Liver (tissue), 9 donors: ENCODE data around the gene NRDC. TPM values are rescaled to one million over a fixed set of nuclear protein-coding genes. Genes with fewer than 3 reads are reported as not detected.

Source experiments
- DNase-seq: peaks from one replicate; pipeline ENCODE4 v3.0.0-alpha.2; 2017; ENCODE audit warnings: low spot score
- H3K27ac ChIP-seq, 2 donors: one replicate each; pipeline ENCODE4 v1.7.0; 2013; ENCODE audit warnings: inconsistent platforms in 2 of 2, low read length in 2 of 2, control low read depth in 1 of 2, low read depth in 1 of 2, mild to moderate bottlenecking in 1 of 2
- H3K27me3 ChIP-seq, 4 donors: one replicate each; pipeline versions ENCODE4 v1.6.1 to v1.7.0; 2013; ENCODE audit warnings: low read length in 3 of 4, inconsistent platforms in 1 of 4, mild to moderate bottlenecking in 1 of 4, moderate library complexity in 1 of 4; ENCODE audit not compliant: control insufficient read depth in 4 of 4, insufficient read depth in 4 of 4
- H3K36me3 ChIP-seq, 4 donors: one replicate each; pipeline versions ENCODE4 v1.6.1 to v1.7.0; 2013; ENCODE audit warnings: low read length in 3 of 4, mild to moderate bottlenecking in 3 of 4, low read depth in 1 of 4, moderate library complexity in 1 of 4; ENCODE audit not compliant: control insufficient read depth in 4 of 4, insufficient read depth in 3 of 4
- H3K4me1 ChIP-seq, 4 donors: one replicate each; pipeline versions ENCODE4 v1.6.1 to v1.7.0; 2013; ENCODE audit warnings: low read length in 3 of 4, mild to moderate bottlenecking in 3 of 4, moderate library complexity in 1 of 4; ENCODE audit not compliant: control insufficient read depth in 4 of 4, insufficient read depth in 4 of 4
- H3K4me3 ChIP-seq, 3 donors: one replicate each; pipeline versions ENCODE4 v1.6.1 to v1.7.0; 2013; ENCODE audit warnings: low read length in 3 of 3, control low read depth in 1 of 3, low read depth in 1 of 3, mild to moderate bottlenecking in 1 of 3
- H3K9ac ChIP-seq, 2 donors: one replicate each; pipeline ENCODE4 v1.7.0; 2013; ENCODE audit warnings: low read length in 2 of 2, mild to moderate bottlenecking in 2 of 2, moderate library complexity in 2 of 2, control low read depth in 1 of 2, low read depth in 1 of 2
- H3K9me3 ChIP-seq, 4 donors: one replicate each; pipeline versions ENCODE4 v1.6.1 to v1.7.0; 2013; ENCODE audit warnings: low read length in 3 of 4; ENCODE audit not compliant: control insufficient read depth in 4 of 4
- CTCF ChIP-seq: fragments of 150-350 bp; IDR thresholded peaks from 2 replicates; pipeline ENCODE4 v1.5.1; 2017; ENCODE audit warnings: improper control_type of control experiment, low read depth, low read length; ENCODE audit not compliant: missing input control
- EGR1 ChIP-seq, 2 donors: IDR thresholded peaks; 2 replicates each; pipeline ENCODE4 v1.6.1; 2016 to 2018; ENCODE audit warnings: antibody characterized with exemption in 2 of 2, low read depth in 2 of 2
- FOXA1 ChIP-seq: IDR thresholded peaks from 2 replicates; pipeline ENCODE4 v1.6.1; 2016; ENCODE audit warnings: antibody characterized with exemption
- FOXA2 ChIP-seq: IDR thresholded peaks from 2 replicates; pipeline ENCODE4 v1.6.1; 2016; ENCODE audit warnings: antibody characterized with exemption
- HNF4A ChIP-seq, 2 donors: conservative IDR thresholded peaks; 2 replicates each; pipeline ENCODE4 v1.6.1; 2016; ENCODE audit warnings: antibody characterized with exemption in 2 of 2, mild to moderate bottlenecking in 2 of 2
- HNF4G ChIP-seq: IDR thresholded peaks from 2 replicates; pipeline ENCODE4 v1.6.1; 2016; ENCODE audit warnings: antibody characterized with exemption
- JUND ChIP-seq, 2 donors: IDR thresholded peaks; 2 replicates each; pipeline ENCODE4 v1.6.1; 2016; ENCODE audit warnings: antibody characterized with exemption in 2 of 2
- MAX ChIP-seq: IDR thresholded peaks from 2 replicates; pipeline ENCODE4 v1.6.1; 2016; ENCODE audit warnings: antibody characterized with exemption
- NR2F2 ChIP-seq: IDR thresholded peaks from 2 replicates; pipeline ENCODE4 v1.6.1; 2016; ENCODE audit warnings: antibody characterized with exemption
- RAD21 ChIP-seq, 2 donors: IDR thresholded peaks; 2 replicates each; pipeline ENCODE4 v1.6.1; 2016; ENCODE audit warnings: antibody characterized with exemption in 2 of 2, mild to moderate bottlenecking in 2 of 2
- REST ChIP-seq: IDR thresholded peaks from 2 replicates; pipeline ENCODE4 v1.6.1; 2016; ENCODE audit warnings: antibody characterized with exemption, mild to moderate bottlenecking
- RXRA ChIP-seq, 2 donors: IDR thresholded peaks; 2 replicates each; pipeline ENCODE4 v1.6.1; 2017 to 2018; ENCODE audit warnings: antibody characterized with exemption in 2 of 2, mild to moderate bottlenecking in 1 of 2
- TAF1 ChIP-seq: conservative IDR thresholded peaks from 2 replicates; pipeline ENCODE4 v1.6.1; 2016; ENCODE audit warnings: antibody characterized with exemption, mild to moderate bottlenecking
- YY1 ChIP-seq: IDR thresholded peaks from 2 replicates; pipeline ENCODE4 v1.6.1; 2016; ENCODE audit warnings: antibody characterized with exemption, mild to moderate bottlenecking
- ZBTB33 ChIP-seq: IDR thresholded peaks from 2 replicates; pipeline ENCODE4 v1.6.1; 2016; ENCODE audit warnings: antibody characterized with exemption
- WGBS: extraction: QIAGEN DNeasy Blood & Tissue Kit; methylation state at CpG from one replicate; pipeline ENCODE4 v1.1.7; 2013; 5-methylcytosine and 5-hydroxymethylcytosine counted together
- polyA plus RNA-seq, 2 donors: library from polyadenylated mRNA; stranded (reverse) in 1 of 2; unstranded in 1 of 2; fragments of 200-250 nt in 1 of 2; fragments of >200 nt in 1 of 2; fragmentation: Nextera tagmentation in 1 of 2; extraction: Ambion mirVana in 1 of 2; gene quantifications; one replicate each; pipeline versions ENCODE4 v1.2.1 to v1.2.3, GENCODE V29; 2013 to 2015
- total RNA-seq, 2 donors: library from RNA; depleted of rRNA; stranded (reverse); fragments of >200 nt; gene quantifications; one replicate each; pipeline ENCODE4 v1.2.3, GENCODE V29; 2014
- donor health status: healthy.
- donor health status: healthy.
- donor health status: healthy.
- donor health status: healthy.
- donor health status: healthy.

Gene NRDC
- total and polyA plus RNA-seq, 4 donors, result 42.8 to 88.7 (median 72.1) TPM

GRCh38 chr1:51867479-51868232 lies 10.9 kb downstream of the NRDC start:
- H3K27me3 ChIP-seq, result no peaks in the 10 kb centered on the region
- TF ChIP-seq CTCF (no peak), FOXA1 (no peak), RAD21 (IDR thresholded peaks at IDR 0.05) (no peak), ZBTB33 (no peak), TAF1 (no peak), EGR1 (IDR thresholded peaks at IDR 0.05; ENCODE audit: low read depth in 2 of 2) (no peak)
- DNase-seq, result no peak
- H3K36me3 ChIP-seq, result peaks cover 0 to 2% (median 0%) of the 10 kb centered on the region in 4 donors
- H3K9me3 ChIP-seq, result no peaks in the 10 kb centered on the region
- H3K4me1 ChIP-seq, result peaks cover 0 to 1% (median 0%) of the 10 kb centered on the region in 4 donors
- no peak overlapping the region for H3K4me3 ChIP-seq
- no peak overlapping the region for H3K9ac ChIP-seq
- no peak overlapping the region for H3K27ac ChIP-seq
- 95% methylated on average over 4 of the region's 4 CpGs for WGBS

- H3K27ac ChIP-seq, result no peak overlapping the region
- 85% methylated on average over 2 of the region's 2 CpGs for WGBS
- peaks cover 0 to 4% (median 0%) of the 10 kb centered on the region in 4 donors for H3K4me1 ChIP-seq
Observed at GRCh38 chr1:51863384-51863783, 15.1 kb downstream of the NRDC start.

More at GRCh38 chr1:51863384-51863783, 15.1 kb downstream of the NRDC start:
- TF ChIP-seq JUND (IDR thresholded peaks at IDR 0.05), result no peak
- TF ChIP-seq MAX, result no peak
- no peak for TF ChIP-seq EGR1 (IDR thresholded peaks at IDR 0.05; ENCODE audit: low read depth in 2 of 2)
- no peak for TF ChIP-seq HNF4G
- no peak for TF ChIP-seq NR2F2
- no peak for TF ChIP-seq HNF4A (conservative IDR thresholded peaks at IDR 0.05)
- no peak for TF ChIP-seq RAD21 (IDR thresholded peaks at IDR 0.05)
- TF ChIP-seq FOXA2, result no peak
- no peak for TF ChIP-seq ZBTB33
- no peak for TF ChIP-seq RXRA (IDR thresholded peaks at IDR 0.05)
- no peak for TF ChIP-seq REST
- no peak for TF ChIP-seq YY1
- no peak for TF ChIP-seq FOXA1
- H3K4me3 ChIP-seq, result no peak overlapping the region
- H3K36me3 ChIP-seq, result peaks cover 0 to 3% (median 0%) of the 10 kb centered on the region in 4 donors
- DNase-seq, result no peak
- H3K27me3 ChIP-seq, result no peaks in the 10 kb centered on the region
- H3K9me3 ChIP-seq, result no peaks in the 10 kb centered on the region
- no peak overlapping the region for H3K9ac ChIP-seq
